DMS 273 (cell line): ENCODE data around the gene EXPH5.
A peak's percentile ranks its signal among the peaks of the same experiment; 100 is the strongest.

Experiments used
- DNase-seq: peaks from one replicate; lab custom pipeline; 2025; ENCODE audit not compliant: unreplicated experiment; lab: John Stamatoyannopoulos, UW

EXPH5 gene

DNA sequence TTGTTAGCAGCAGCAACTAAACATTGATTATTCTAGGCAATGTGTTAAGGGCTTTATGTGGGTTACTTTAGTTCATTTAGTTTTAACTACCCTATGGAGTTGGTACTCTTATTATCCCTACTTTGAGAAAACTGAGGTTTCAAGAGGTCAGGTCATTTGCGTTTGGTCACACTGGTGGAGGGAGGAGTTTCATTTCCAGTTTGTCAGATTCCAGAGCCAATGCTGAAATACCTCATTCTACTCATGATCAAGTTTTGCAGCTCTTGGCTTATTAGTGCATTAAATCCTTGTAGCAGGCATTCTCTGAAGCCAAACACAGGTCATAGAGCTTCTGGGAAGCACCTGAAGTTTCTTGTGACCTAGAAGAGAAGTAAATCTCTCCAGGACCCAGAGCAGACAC is 71.2 kb downstream of the EXPH5 start:
- DNase-seq, result no peak

DNA sequence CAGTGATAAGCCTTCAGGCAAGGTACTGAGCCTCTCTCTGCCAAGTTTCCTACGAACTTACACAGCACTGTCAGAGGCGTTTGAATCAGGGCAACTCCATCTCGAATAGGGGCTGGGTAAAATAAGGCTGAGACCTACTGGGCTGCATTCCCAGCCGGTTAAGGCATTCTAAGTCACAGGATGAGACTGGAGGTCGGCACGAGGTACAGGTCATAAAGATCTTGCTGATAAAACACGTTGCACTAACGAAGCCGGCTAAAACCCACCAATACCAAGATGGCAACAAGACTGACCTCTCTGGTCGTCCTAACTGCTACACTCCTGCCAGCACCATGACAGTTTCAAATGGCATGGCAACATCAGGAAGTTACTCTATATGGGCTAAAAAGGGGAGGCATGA is 75.0 kb downstream of the EXPH5 start:
- no peak for DNase-seq

DNA sequence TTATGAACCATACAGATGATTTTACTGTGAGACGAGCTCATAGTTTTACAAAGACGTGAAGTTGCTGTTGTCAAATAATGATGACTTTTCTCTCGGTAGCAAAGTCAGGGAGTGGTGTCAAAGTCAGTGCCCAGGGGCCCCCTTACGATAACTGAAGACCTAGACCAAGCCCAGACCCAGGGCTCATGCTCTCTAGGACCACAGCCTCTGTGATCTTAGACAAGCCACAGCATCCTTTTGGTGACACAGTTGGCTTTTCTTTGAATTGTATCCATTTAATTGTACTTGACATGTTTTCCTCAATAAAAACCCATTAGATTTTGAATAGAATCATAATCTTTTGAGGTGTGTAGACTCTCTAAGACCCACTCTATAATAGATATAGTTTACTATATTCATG is 77.4 kb downstream of the EXPH5 start:
- no peak for DNase-seq

DNA sequence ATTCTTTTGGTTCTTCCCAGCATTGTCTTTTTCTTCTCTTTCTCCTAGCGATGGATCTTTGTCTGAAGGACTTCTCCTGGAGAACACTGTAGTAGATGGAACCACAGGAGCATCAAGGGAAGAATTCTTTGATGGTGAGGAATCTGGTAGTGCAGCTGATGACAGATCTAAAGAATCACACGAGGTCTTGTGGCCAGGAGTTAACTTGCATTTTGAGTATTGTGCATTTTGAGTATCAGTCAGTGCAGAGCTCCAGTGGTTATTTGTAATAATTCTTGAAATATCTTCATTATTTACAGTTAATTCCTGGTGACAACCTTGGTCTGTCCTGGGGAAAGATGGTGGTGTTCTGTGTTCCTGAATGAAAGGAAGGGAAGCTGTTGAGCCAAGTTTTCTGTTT is 80.9 kb downstream of the EXPH5 start:
- no peak for DNase-seq

DNA sequence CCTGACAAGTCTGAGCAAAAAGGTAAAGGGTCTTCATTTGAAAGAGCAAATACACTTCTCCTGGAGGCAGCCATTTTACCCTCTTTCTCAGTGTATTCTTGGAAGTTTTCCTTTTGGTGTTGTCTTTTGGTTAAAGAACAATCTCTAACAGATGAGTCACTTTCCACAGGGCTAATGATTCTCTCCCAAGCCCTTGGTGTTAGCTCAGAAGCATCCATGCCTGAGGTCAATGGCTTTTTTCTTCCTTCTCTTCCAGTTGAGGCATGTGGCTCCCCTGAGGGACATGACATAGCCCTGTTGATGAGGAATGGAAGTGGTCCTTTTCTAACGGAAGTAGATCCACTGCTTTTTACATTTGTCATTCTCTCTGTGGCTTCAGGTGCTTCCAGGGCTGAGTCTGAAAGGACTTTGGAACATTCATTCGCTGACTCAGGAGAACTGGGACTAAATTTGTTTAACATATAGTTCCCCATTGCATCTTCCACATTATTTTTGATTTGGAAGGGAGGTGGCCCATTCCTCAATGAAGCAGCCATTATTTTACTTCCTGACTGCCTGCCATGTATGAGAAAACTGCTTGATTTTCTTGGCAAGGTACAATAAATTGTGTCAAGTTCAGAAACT is 81.6 kb downstream of the EXPH5 start:
- DNase-seq, result no peak

DNA sequence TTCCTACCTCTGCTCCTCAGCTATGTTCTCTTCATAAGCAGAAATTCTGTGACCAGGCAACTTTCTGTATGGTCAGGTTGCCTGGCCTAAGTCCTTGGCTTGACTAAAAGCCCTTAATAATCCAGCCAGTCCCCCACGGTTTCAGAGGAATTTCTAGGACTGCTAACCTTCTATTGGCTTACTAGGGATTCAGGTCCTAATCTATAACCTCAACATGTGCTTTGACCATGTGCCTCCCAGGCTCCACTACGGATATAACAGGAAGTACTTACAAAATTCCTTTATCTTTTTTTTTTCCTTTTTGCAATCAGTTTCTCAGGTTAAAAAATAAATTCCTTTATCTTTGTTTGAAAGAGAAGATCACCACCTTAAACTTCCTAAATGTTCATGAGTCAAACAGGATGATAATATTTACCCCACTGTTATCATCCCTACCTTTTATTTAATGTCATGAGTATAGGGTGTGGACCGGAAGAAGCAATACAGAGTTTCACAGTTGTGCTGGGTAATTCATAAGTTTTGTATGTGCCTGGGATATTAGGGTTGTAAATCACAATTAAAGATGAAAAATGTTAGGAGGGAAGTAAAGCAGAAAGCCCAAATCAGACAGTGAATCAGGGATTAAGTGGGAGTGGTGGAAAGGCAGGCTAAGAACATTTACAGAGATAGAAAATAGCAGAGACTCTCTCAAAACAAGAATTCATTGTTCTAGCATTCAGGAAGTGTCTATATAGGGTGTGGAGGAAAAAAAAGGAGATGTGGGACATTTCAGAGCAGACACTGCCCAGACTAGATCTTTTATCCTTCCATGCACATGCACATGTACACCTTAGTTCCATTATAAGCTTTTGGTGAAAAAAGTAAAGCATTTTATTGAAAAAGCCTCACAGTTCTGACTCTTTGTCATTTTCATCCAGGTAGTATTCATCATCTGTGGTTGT is 84.6 kb downstream of the EXPH5 start:
- DNase-seq, result no peak

DNA sequence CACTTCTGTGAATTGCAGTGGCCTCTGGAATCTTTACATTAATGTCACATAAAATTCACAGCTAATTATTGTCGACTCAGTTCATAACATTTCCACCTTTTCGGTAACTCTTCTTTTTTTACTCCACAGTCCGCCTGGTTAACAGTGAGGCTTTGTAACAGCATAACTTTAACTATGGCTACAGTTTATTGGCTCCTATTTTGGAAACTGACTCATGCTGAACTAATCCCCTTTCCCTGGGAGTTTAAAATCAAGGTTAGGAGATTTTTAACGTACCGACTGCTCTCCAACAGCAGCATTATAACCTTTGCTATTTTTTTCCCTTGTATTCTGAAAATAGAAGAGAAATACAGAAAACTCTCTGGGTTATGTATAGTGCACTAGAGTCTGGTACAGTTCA is 92.2 kb downstream of the EXPH5 start:
- DNase-seq, result no peak

DNA sequence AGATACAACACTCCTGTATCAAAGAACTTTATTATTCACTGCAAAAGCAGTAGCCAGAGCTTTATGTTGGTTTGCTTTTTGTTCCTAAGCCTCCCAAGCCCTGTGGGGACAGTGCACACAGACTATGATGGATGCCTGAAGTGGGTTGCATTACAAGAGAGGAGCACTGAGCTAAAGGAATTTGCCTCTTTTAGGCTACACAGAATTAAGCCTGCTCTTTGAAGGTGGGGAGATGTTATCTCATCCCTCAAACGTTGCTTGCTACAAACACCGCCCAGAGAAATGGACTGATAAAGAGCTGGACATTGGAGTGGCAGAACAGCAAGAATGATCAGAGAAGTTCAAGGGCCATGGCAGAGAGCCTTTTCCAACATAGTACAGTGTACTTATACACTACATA is 92.8 kb downstream of the EXPH5 start:
- no peak for DNase-seq

DNA sequence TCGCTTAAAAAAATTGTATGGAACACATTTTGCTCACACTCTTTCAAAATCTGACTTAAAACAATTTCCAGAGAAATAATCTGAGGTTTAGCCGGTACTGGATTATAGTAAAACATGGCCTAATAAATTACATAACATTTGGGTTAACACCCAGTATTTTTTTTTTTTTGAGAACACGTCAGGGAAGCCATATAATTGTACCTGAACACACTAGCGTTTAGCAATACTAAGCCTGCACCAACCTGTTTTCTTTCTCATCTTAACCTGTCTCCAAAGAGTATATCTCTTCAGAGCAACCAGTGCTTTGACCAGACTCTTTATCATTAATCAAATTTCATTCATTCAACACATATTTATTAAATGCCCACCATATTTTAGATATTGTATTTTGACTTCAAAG is 93.4 kb downstream of the EXPH5 start:
- DNase-seq, result no peak

DNA sequence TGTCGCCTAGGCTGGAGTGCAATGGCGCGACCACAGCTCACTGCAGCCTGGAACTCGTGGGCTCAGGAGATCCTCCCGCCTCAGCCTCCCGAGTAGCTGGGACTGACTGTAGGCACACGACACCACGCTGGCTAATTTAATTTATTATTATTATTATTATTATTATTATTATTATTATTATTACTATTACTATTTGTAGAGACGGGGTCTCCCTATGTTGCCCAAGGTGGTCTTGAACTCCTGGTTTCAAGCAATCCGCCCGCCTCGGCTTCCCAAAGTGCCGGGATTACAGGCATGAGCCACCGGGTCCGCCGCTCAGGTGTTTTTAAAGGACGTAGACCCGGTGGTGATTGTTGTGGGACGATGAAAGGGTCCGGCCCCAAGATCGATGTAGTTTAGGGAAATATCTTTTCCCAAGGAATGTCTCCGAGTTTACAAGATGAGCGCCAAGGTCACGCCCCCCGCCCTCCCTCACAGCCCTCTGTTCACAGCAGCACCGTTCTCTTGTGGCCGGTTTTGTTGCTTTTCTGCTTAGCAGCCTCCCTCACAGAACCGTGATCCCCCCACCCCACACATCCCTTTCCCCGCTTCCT is 94.7 kb downstream of the EXPH5 start:
- DNase-seq, result no peak

DNA sequence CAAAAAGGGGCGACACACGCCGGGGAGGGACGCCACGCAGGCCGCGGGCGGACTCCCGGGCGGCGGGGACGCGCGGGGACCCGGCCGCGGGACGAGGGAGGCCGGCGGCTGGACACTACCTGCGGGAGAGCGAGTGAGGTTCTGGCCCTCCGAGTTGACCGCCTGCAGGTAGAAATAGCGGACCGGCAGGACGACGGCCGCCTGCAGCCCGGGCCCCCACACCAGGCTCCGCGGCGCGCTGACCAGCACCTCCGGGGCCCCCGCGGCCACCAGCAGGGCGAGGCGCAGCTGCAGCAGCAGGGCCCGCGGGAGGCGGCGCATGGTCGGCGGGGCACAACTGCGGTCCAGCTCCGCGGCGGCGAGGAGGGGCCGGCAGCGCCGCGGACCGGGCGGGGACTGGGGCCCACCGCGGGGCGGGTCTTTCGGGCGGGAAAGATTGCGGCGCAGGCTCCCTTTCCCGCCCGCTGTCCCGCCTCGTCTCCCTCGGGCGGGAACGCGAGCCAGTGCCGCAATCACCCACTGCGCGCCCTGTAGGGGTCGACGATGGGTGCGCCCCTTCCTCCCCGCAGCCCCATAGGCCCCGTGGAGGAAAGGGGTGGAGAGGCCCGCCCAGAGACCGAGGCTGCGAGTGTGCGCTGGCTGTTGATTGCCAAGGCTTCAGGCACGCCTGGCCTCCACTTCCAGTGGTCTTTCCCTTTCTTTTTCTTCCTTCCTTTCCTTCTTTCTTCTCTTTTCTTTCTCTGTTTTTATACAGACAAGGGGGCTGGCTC is 95.3 kb downstream of the EXPH5 start, which contains the start of gene POGLUT3:
POGLUT3 (minus strand) TSS at position 339 of the 770 bp plus-strand sequence; CDS start at position 321, 18 bp downstream.
- peak; percentile 79 for DNase-seq

DNA sequence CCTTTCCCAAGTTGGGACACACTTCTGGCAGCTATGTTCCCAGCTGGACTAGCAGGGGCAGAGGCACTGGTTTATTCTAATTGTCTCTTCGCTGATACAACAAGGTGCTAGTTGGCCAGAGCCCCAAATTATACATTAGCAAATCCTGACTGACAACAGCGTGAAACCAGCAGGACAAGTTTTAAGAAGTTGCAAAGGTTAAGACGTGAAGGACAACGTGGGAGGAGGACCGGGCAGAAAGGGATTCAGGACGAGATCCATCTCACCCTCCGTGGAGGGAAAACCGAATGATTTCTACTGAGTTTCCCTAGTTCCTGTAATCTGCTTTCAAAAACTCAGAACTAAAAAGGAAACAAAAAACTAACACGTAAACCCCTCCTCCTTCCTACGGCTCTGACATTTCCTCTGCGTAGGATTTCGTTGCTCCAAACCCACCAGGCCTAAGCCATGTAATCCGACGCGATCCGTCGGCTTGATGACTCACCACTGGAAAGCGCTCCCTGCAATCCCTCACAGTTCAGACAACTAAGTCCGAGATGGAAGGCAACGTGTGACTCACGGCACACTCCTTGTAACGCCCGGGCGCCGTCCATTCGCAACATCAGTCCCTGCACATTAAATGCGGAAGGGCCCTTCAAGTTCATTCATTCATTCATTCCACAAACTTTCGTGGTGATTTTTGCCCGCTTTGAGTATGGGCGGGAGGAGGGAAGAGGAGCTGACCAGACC is 96.1 kb downstream of the EXPH5 start:
- DNase-seq, result peak; percentile 81

DNA sequence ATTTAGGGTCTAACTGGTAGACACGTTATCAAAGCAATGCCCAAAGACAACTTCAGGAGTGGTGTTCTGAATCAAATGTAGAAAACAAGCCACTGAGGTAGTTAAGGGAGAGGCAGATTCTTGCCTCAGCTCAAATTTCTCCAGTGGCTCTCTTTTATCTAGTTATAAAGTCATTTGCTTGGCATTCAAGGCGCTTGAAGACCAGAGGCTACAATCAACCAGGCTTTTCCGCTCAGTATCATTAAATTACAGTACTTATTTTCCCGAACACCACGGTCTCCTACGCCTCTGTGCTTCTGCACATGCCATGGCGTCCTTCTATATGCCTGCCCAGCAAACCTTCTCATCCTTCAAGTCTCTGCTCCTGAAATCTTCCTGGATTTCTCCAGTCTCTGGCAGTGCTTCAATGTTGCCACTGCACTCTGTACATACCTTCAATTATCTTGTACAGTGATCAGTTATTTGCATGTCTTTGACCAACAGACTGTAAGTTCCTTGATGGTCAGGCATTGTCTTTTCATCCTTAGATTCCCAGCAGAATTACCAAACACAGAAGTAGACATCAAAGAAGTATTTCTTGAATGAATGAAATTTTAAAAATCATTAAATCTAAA is 96.8 kb downstream of the EXPH5 start:
- DNase-seq, result peak; percentile 1

DNA sequence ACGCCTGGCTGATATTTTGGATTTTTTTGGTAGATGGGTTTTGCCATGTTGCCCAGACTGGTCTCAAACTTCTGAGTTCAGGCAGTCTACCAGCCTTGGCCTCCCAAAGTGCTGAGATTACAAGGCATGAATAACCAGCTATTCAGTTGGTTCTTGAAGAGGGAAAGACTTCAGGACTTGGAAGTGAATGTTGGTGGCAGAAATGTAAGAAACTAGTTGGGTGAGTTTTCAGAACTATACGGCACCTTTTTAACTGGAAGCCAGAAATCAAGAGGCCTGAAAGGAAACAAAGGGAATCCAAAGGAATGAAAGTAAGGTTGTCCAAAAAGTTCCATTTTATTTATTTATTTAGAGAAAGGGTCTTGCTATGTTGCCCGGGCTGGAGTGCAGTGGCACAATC is 98.2 kb downstream of the EXPH5 start:
- DNase-seq, result no peak

DNA sequence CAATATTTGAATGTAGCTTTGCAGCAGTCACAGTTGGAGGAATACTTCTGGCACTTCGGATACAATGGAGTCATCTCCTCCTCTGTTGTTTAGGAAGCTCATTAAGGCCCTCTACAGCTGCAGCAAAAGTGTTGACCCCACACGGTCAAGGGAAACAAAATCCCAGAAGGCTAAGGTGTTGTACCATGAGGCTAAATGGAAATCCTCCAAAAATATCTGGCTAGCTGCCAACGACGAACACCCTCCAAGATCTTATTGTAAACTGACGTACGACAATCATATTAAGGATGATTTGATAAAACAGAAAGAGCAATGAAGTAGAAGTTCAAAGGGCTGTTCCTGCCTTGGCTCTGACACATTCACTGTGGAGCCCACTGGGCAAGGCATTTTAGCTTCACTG is 99.4 kb downstream of the EXPH5 start:
- peak; percentile 3 for DNase-seq

DNA sequence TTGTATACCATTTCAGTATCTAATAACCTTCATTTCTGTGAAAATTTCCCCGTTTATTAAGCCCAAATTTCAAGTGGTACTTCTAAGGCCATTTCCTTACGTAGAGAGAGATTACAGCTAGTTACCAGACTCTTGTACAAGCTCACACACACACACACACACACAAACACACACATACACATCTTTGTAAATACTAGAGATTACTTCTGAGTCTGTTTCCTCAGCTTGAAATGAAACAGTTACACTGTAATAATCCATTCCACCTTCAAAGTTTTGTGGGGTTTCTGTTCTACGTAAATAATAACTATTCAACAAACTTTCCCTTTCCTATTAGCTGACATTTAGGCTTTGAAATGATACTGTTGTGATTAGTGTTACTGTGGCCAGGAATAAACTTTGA is 101.6 kb downstream of the EXPH5 start:
- no peak for DNase-seq

DNA sequence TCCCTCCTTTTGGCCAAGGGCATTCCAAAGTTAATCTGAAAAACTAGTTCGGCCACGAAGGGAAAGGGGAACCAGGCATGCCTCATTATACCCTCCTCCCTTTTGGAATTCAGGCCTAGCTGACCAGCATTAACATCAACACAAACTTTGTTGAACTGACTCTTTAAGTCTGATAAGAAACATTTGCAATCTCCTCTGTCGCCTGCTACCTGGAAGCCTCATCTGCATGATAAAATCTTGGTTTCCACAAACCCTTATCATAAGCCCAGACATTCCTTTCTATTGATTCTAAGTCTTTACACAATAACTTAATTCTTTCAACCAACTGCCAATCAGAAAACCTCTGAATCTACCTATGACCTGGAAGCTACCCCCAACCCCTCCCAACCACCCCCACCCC is 106.7 kb downstream of the EXPH5 start:
- DNase-seq, result no peak

DNA sequence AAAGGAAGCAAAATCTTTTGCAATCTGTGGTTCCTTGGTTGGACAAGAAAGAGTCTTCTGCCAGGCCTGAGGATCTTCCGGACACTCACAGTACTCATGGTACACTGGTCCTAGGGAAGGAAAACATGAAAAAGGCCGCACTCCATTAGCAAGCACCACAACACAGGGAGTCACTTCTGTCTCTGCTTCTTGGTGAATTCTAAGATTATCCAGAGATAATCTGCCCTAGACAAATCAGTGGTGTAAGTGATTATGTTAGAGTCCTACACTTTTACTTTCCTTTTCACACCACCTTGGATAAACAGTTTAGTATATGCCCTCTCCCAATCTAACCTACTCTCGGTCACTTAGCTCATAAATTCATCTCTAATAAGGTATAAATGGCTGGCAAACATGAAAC is 107.2 kb downstream of the EXPH5 start:
- no peak for DNase-seq

DNA sequence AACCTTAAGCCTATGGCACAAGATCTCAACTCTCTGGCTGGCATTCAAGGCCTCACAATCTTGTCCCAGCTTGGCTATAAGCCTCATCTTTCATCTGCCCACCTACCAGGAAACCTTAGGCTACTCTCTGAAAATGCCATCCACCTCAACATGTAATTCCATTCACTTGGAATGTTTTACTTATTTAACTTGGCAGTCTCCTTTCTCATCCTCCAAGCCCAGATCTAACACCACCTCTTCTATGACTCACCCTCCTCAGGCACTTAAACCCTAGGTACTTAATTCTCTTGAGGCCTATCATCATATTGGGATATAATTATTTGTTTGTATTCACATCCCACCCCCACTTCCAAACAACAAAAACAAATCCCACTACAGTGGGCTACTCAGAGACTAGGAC is 110.4 kb downstream of the EXPH5 start:
- no peak for DNase-seq
